OCI-LY1 (cell line): ENCODE results near the gene PIKFYVE.

Source experiments
- H2AFZ ChIP-seq: fragments of 200-600 bp; sonication (generic), shearing (Covaris generic); 2 replicates; pipeline ENCODE4 v1.6.0; 2014; ENCODE audit warnings: antibody characterized with exemption, mild to moderate bottlenecking, low read length
- H3F3A ChIP-seq: fragments of 200-600 bp; sonication (generic), shearing (Covaris generic); 2 replicates; pipeline ENCODE4 v1.6.0; 2014; ENCODE audit warnings: mild to moderate bottlenecking, antibody characterized with exemption, low read length, moderate library complexity; ENCODE audit not compliant: insufficient read depth
- H3K27ac ChIP-seq: fragments of 200-600 bp; sonication (generic); 2 replicates; pipeline ENCODE4 v1.5.1; 2014; ENCODE audit warnings: low read length, mixed run types, mild to moderate bottlenecking, low read depth; ENCODE audit not compliant: poor library complexity, severe bottlenecking
- H3K27me3 ChIP-seq: fragments of 200-600 bp; sonication (generic); 2 replicates; pipeline ENCODE4 v1.6.0; 2014; ENCODE audit warnings: antibody characterized with exemption, mild to moderate bottlenecking, low read length, moderate library complexity; ENCODE audit not compliant: insufficient read depth
- H3K36me3 ChIP-seq: fragments of 200-600 bp; sonication (generic); 2 replicates; pipeline ENCODE4 v1.6.1; 2014; ENCODE audit warnings: mild to moderate bottlenecking, antibody characterized with exemption, low read length, moderate library complexity, mixed read lengths; ENCODE audit not compliant: insufficient read depth
- H3K4me1 ChIP-seq: fragments of 200-600 bp; sonication (generic); 2 replicates; pipeline ENCODE4 v1.5.1; 2014; ENCODE audit warnings: mild to moderate bottlenecking, low read length, moderate library complexity; ENCODE audit not compliant: insufficient read depth, severe bottlenecking
- H3K4me2 ChIP-seq: fragments of 200-600 bp; sonication (generic), shearing (Covaris generic); 2 replicates; pipeline ENCODE4 v1.6.1; 2014; ENCODE audit warnings: low read length
- H3K4me3 ChIP-seq: fragments of 200-600 bp; sonication (generic); 2 replicates; pipeline ENCODE4 v1.5.1; 2014; ENCODE audit warnings: low read length, low read depth, mild to moderate bottlenecking, mixed read lengths; ENCODE audit not compliant: poor library complexity, severe bottlenecking
- H3K79me2 ChIP-seq: fragments of 200-600 bp; shearing (Covaris generic); 2 replicates; pipeline ENCODE4 v1.6.1; 2016; ENCODE audit warnings: mixed run types, low read length, mixed read lengths; ENCODE audit not compliant: insufficient read depth
- H3K9ac ChIP-seq: fragments of 200-600 bp; sonication (generic), shearing (Covaris generic); 2 replicates; pipeline ENCODE4 v1.6.1; 2014; ENCODE audit warnings: mild to moderate bottlenecking, low read length, mixed read lengths
- H3K9me2 ChIP-seq: fragments of 200-600 bp; sonication (generic), shearing (Covaris generic); 2 replicates; pipeline ENCODE4 v1.6.1; 2014; ENCODE audit warnings: low read depth, mild to moderate bottlenecking, low read length, mixed read lengths
- H3K9me3 ChIP-seq: fragments of 200-600 bp; shearing (Covaris generic); 2 replicates; pipeline ENCODE4 v1.6.1; 2014; ENCODE audit warnings: low read length, mixed read lengths
- H4K20me1 ChIP-seq: fragments of 200-600 bp; sonication (generic), shearing (Covaris generic); 2 replicates; pipeline ENCODE4 v1.6.0; 2016; ENCODE audit warnings: mild to moderate bottlenecking, low read length; ENCODE audit not compliant: insufficient read depth
- EZH2 ChIP-seq: fragments of 200-600 bp; sonication (generic), shearing (Covaris generic); IDR thresholded peaks from 2 replicates; pipeline ENCODE4 v1.8.0; 2017; ENCODE audit warnings: borderline replicate concordance, mixed run types, mild to moderate bottlenecking, antibody characterized with exemption, low read length, moderate library complexity, mixed read lengths
- TF ChIP-seq, protein P1 (sequence below): fragments of 200-600 bp; sonication (generic), shearing (Covaris generic); IDR thresholded peaks from 2 replicates; pipeline ENCODE4 v1.5.1; 2017; ENCODE audit warnings: mild to moderate bottlenecking, antibody characterized with exemption, low read length, moderate library complexity, mixed read lengths

PIKFYVE gene

DNA sequence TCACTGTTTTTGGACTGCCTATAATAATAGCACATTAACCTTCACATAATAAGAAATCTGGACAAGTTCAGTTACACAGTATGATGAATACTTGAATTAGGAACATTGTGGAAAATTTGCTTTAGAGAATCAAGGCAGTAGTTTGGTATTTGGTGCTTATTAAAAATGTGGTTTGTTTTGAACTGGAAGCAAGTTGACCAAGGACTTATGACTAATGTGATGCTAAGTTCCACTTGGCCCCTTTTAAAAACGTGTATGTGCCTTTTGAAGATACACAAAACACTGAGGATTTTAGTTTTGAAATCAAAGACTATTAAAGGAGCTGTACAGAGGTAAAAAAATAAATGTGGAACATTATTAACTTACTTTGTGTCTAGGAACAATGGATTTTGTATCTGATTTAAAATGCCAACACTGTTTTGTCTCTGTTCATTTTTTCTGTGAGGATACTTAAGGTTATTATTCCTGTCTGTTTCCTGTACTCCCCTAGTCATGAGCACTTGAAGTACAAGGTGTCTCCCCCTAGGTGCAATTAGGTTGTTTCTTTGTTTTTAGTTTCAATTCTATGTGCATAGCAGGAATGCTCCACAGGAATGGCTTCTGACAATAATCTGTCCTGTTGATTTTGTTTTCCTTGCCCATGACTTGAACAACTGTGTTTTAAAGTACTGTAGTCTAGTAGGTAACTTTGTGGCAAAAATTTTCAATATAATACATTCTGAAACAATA is 91.0 kb downstream of the PIKFYVE start:
- no peaks in the 10 kb centered on the region for H3K27me3 ChIP-seq
- H4K20me1 ChIP-seq: no peaks in the 10 kb centered on the region
- peaks cover 62% of the 10 kb centered on the region for H3K36me3 ChIP-seq
- TF ChIP-seq EZH2: no peak
- TF ChIP-seq, protein P1, sequence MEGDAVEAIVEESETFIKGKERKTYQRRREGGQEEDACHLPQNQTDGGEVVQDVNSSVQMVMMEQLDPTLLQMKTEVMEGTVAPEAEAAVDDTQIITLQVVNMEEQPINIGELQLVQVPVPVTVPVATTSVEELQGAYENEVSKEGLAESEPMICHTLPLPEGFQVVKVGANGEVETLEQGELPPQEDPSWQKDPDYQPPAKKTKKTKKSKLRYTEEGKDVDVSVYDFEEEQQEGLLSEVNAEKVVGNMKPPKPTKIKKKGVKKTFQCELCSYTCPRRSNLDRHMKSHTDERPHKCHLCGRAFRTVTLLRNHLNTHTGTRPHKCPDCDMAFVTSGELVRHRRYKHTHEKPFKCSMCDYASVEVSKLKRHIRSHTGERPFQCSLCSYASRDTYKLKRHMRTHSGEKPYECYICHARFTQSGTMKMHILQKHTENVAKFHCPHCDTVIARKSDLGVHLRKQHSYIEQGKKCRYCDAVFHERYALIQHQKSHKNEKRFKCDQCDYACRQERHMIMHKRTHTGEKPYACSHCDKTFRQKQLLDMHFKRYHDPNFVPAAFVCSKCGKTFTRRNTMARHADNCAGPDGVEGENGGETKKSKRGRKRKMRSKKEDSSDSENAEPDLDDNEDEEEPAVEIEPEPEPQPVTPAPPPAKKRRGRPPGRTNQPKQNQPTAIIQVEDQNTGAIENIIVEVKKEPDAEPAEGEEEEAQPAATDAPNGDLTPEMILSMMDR: no peak
- no peaks in the 10 kb centered on the region for H3K9me3 ChIP-seq
- no peaks in the 10 kb centered on the region for H3K4me1 ChIP-seq
- no peaks in the 10 kb centered on the region for H3K79me2 ChIP-seq
- H3K9ac ChIP-seq: no peak overlapping the region
- no peaks in the 10 kb centered on the region for H3F3A ChIP-seq
- H2AFZ ChIP-seq: no peak overlapping the region
- H3K27ac ChIP-seq: no peak overlapping the region
- no peak overlapping the region for H3K4me3 ChIP-seq
- H3K9me2 ChIP-seq: no peaks in the 10 kb centered on the region
- H3K4me2 ChIP-seq: no peak overlapping the region

DNA sequence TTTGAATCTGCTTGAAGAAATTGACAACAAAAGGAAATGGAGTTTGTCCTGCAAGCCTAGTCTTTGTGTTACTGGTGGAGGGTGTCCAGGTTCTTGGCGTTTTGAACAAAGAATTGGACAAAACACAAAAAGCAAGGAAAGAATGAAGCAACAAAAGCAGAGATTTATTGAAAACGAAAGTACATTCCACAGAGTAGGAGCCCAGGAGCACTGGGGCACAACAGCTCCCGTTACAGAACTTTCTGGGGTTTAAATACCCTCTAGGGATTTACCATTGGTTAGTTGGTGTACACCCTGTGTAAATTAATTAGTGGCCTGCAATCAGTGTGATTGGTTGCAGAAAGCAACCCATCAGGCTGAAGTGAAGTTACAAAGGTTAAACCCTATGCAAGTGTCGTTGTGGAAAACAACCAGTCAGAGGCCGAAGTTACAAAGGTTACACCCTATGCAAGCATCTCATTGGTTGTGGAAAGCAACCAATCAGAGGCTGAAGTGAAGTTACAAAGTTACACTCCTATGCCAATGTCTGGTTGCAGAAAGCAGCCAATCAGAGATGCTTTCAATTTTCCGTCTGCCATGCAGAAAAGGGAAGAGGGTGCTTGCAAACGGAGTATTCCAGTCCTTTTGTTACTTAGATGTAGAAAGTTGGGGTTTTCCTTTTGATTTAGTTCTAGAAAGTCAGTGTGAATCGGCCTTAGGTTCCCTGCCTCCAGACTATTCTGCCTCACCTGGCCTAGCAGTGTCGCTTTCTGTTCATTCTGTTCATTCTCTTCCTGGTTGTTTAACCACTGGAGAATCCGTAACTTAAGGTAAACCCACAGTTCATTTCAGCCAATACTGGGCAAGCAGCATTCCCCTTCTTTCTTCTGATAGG is 92.9 kb downstream of the PIKFYVE start:
- TF ChIP-seq EZH2: no peak
- TF ChIP-seq, protein P1: no peak
- H3K4me3 ChIP-seq: no peak overlapping the region
- no peak overlapping the region for H3K27ac ChIP-seq

DNA sequence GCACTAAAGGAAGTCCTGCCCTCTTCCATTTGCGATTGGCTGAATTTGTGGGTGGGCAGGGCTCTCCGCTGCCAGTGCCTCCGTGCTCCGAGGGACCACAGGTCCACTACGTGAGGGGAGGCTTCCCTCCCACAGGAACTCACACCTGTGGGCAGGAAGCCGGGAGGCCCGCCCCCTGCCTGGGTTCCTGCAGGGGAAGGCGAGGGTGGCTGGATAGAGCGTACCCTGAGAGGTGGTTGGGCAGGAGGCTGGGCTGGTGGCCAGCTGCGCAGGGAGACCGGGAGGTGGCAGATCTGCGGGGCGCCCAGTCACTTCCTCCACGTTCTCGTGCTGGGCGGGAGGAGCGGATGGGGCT is 93.6 kb downstream of the PIKFYVE start:
- Histone ChIP-seq H3K36me3 (peaks cover 36% of the 10 kb centered on the region), H3K4me2 (no peak overlapping the region), H3F3A (no peaks in the 10 kb centered on the region), H3K9me2 (no peaks in the 10 kb centered on the region), H3K79me2 (no peaks in the 10 kb centered on the region), H2AFZ (no peak overlapping the region), H3K4me1 (no peaks in the 10 kb centered on the region), H3K9ac (no peak overlapping the region), H3K27me3 (no peaks in the 10 kb centered on the region), H4K20me1 (no peaks in the 10 kb centered on the region), H3K9me3 (no peaks in the 10 kb centered on the region), H3K4me3 (no peak overlapping the region), H3K27ac (no peak overlapping the region)
- TF ChIP-seq EZH2: no peak
- TF ChIP-seq, protein P1: no peak

More for the DNA sequence above, 92.9 kb downstream of the PIKFYVE start:
- Histone ChIP-seq H3K4me1 (no peaks in the 10 kb centered on the region), H3K9me3 (no peaks in the 10 kb centered on the region), H3K4me2 (no peak overlapping the region), H3K9ac (no peak overlapping the region), H3K27me3 (no peaks in the 10 kb centered on the region), H3F3A (no peaks in the 10 kb centered on the region), H3K79me2 (no peaks in the 10 kb centered on the region), H2AFZ (no peak overlapping the region), H4K20me1 (no peaks in the 10 kb centered on the region), H3K36me3 (peaks cover 43% of the 10 kb centered on the region), H3K9me2 (no peaks in the 10 kb centered on the region)
